Non-pigmented ciliary epithelial cell (primary cell): ENCODE data around the gene PACRG.
A peak's percentile ranks its signal among the peaks of the same experiment; 100 is the strongest.

ENCODE experiments used
- DNase-seq: peaks from one replicate; pipeline ENCODE4 v3.0.0-alpha.2; 2010; ENCODE audit warnings: low read depth

The PACRG gene

GRCh38 chr6:163335056-163335455 is 607.3 kb downstream of the PACRG start:
- DNase-seq, result no peak

- DNase-seq, result no peak
Measured at GRCh38 chr6:163335671-163336545, 608.1 kb downstream of the PACRG start.

GRCh38 chr6:163336961-163337360 is 609.2 kb downstream of the PACRG start:
- no peak for DNase-seq

GRCh38 chr6:163337958-163338357 is 610.2 kb downstream of the PACRG start:
- DNase-seq, result no peak

- DNase-seq, result peak; percentile 71
Measured at GRCh38 chr6:163338671-163339405, 611.1 kb downstream of the PACRG start.

- no peak for DNase-seq
Measured at GRCh38 chr6:163339466-163339865, 611.7 kb downstream of the PACRG start.

- no peak for DNase-seq
Measured at GRCh38 chr6:163340201-163340887, 612.6 kb downstream of the PACRG start.

GRCh38 chr6:163341224-163342061 is 613.7 kb downstream of the PACRG start:
- DNase-seq, result no peak

GRCh38 chr6:163342571-163343539 is 615.1 kb downstream of the PACRG start:
- no peak for DNase-seq

GRCh38 chr6:163343609-163344008 is 615.8 kb downstream of the PACRG start:
- no peak for DNase-seq

GRCh38 chr6:163344411-163344810 is 616.6 kb downstream of the PACRG start:
- DNase-seq, result no peak

- DNase-seq, result no peak
Measured at GRCh38 chr6:163345931-163346330, 618.2 kb downstream of the PACRG start.

GRCh38 chr6:163346497-163346961 is 618.8 kb downstream of the PACRG start:
- no peak for DNase-seq

GRCh38 chr6:163347021-163347446 is 619.3 kb downstream of the PACRG start:
- DNase-seq, result no peak

GRCh38 chr6:163348789-163349680 is 621.3 kb downstream of the PACRG start:
- no peak for DNase-seq

- no peak for DNase-seq
Measured at GRCh38 chr6:163349696-163350095, 621.9 kb downstream of the PACRG start.

- no peak for DNase-seq
Measured at GRCh38 chr6:163351013-163351412, 623.2 kb downstream of the PACRG start.

- DNase-seq, result no peak
Measured at GRCh38 chr6:163352011-163352685, 624.4 kb downstream of the PACRG start.

- DNase-seq, result no peak
Measured at GRCh38 chr6:163352966-163353365, 625.2 kb downstream of the PACRG start.
